ENCODE results near the gene ZNF654.
"Not testable (repeated sequence)": the region's sequence is repeated elsewhere in the genome, so short reads cannot be mapped to it uniquely, and the experiment has no call there.

Gene ZNF654

DNA sequence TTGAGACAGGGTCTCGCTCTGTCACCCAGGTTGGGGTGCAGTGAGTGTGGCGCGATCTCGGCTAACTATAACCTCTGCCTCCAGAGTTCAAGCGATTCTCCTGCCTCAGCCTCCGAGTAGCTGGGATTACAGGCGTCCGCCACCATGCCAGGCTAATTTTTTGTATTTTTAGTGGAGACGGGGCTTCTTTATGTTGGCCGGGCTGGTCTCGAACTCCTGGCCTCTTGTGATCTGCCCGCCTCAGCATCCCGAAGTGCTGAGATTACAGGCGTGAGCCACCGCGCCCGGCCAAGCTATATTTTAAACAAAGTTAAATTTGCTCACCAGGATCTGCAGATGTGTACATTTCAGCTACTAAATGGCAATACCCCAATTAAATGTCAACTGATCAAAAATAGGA, 89.6 kb downstream of the ZNF654 start:
- no peak for DNase-seq

DNA sequence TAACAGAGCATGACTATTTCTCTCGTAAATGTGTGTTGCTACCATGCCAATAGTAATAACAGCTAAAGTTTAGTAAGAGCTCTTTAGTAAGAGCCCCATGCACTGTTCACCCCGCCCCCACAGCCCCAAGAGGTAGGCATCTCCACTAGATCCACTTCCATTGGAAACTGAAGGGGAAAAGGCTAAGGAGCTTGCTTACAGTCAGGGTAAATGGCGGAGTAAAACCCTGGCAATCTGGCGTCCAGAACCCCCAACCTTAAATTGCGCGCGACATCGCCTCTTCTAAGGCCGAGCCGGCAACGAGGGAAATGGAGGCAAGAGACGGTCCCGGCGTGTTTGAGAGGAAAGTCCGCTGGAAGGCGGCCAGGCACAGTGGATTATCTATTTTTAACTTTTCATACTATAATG, 90.0 kb downstream of the ZNF654 start:
- no peak for DNase-seq

DNA sequence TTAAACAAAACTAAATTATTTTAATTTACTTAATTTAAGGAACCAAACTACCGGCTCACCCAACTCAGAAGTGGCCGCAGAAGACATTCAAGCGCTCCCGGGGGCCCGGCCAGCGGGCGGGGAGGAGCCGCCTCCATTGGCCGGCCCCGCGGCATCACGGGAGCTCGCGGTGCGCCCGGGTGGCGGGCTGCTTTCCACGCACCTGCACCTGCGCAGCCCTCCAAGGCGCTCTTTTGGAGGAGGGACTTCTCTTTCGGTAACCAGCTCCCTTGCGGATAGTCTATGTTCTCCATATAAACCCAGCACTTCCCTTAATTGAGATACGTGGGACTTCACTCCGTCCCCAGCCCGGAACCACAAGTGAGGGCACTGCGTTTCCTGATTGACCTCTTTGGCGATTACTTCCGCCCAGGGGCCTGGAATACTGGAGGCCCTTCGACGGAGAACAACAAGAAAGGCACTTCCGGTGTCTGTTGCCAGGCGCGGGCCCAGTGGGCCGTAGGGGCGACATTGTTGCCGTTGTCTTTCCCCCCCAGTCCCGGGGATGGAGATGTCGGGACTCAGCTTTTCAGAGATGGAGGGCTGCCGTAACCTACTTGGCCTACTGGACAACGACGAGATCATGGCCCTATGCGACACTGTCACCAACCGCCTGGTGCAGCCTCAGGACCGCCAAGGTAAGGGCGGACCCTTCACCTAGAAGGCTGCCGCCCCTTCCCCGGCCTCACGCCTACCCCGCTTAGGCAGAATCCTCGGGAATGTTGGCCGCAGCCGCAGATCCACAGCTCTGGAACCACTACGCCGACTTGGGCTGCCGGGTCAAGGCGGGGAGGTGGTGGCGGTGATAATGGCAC, 90.7 kb downstream of the ZNF654 start, which contains the start of gene C3orf38:
Gene C3orf38 (plus strand): TSS at position 451 of the 854 bp plus-strand sequence. CDS start 94 bp downstream, at position 545.
- DNase-seq: peak; percentile 17

DNA sequence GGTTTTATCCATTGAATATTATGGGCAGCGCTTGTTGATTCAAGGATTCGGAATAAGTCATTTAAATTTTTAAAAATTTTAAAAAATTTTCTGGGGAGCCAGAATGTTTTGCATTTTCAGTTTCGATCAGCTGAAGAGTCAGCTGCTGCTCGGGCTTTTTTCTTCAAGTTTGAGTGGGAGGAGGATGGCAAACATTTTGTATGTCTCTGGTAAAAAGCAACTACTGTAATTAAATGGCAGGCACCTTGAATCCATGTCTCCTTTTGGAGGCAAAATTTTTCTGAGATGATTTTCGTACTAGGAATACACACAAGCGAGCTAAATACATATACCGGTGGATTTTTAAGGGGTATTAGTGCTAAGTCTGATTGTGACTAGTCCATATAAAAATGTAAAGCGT, 91.3 kb downstream of the ZNF654 start:
- DNase-seq: no peak

DNA sequence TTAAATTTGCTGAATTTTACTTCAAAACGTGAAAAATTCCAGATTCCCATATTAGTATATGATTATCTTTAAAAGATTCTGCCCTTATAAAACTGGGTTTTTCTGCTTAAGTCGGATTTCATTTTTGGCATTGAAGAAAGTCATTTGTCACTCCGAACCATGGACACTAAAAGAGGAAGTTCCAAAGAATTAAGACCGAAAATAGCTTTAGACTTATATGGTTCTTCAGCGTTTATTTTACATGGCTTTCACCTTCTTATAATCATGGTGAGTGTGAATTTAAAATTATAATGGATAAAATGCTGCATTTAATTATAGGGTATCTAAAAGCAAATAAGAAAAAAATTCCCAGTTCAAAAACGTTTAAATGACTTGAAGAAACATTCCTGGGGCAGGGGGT, 91.8 kb downstream of the ZNF654 start:
- no peak for DNase-seq

DNA sequence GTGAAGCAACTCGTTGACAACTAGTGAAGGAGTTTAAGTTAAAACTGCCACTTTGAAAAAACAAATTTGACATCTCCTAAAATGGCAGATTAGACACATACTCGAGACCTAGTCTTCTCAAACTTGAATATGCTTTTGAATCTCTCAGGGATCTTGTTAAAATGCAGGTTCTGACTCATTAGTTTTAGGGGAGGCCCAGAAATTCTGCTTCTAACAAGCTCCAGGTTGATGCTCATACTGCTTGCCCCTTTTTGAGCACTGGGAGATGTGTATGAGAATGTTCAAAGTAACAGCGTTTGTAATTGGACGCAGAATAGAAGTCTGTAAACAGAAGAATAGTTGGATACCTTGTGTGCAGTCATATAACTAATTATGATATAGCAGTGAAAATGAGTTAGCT, 92.3 kb downstream of the ZNF654 start:
- no peak for DNase-seq

DNA sequence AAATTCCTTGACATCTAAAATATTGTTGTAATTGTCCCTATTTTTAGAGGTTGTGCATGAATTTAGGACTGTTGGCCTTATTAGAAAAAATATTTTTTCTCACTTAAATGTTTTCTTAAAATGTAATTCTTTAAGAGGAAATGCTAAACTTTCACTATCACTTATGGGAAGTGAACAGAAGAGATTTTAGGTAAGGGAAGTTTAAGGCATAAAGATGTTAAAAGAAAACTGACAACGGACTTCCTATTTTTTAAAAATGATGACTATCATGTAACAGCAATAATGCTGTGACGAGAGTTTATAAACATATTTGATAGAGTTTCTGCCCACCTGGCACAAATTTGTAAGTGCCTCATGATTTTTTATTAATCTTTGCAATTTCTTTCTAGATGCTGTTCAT, 93.8 kb downstream of the ZNF654 start:
- DNase-seq: no peak

DNA sequence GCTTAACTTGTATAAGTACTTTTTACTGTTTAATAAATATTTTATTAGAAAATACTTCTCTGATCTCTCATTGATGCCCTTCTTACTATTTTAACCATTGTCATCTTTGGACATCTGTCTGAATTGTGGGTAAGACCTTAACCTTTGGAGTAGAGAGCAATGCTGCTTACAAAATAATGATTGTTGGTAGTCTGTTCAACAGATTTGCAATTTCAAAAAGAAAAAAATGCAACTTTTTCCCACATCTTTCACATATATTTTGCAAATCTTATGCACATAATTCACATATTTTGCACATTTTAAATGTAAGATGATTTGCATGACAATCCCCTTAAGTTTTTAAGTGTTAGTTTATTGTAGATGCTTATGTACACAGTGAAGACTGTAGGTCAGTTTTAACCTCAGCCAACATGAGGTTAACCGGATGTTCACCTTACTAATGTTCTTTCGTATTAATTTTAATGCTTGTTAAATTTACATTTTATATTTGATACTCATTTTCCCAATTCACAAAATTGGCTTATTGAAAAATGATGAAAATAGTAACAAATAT, 107.4 kb downstream of the ZNF654 start:
- no peak for DNase-seq

DNA sequence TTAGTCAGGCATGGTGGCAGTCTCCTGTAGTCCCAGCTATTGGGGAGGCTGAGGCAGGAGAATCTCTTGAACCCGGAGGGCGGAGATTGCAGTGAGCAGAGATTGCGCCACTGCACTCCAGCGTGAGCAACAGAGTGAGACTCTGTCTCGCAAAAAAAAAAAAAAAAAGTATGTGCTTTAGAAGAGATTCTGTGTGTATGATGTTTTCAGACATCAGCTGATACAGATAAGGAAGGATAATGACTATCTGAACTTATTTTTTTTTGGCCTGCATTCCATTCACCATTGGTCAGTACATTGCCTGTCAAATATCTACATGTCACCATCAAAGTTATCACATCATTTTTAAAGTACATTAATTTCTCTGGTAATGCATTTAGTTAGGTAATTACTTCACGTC, 108.1 kb downstream of the ZNF654 start:
- no peak for DNase-seq

DNA sequence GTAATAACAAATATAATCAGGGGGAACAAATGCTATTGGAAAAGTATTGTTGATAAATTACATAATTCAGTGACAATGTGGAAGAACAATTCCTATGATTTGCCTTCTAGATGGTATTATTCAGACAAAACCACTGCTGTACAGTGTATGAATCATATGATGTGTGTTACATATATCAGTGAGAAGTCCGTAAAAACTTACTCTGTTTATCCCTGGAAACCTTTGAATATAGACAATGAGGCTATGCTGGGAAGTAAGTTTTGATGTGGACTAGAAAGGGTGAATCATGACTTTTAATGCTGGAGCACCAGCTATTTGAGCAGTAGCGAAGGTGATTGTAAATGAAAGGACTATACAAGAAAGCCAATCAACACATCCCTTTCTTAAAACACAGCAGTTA, 108.6 kb downstream of the ZNF654 start:
- no peak for DNase-seq

DNA sequence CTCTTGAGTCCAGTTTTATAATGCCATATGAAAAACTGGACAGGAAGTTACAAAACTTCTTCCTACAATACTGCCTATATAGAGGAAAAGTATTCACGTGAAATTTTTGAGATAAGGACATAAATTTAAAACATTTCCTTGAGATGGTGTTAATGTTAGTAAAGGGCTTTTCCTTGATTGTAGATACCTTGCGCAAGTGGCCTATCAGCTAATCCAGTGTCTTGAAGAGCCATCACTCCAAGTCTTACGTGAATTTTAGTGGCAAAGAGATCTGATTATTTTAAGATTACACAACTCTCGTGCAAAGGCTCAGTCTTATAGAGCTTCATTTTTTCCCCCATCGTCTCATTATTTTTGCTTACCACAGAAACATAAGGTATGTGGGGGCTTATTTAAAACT, 109.1 kb downstream of the ZNF654 start:
- no peak for DNase-seq

DNA sequence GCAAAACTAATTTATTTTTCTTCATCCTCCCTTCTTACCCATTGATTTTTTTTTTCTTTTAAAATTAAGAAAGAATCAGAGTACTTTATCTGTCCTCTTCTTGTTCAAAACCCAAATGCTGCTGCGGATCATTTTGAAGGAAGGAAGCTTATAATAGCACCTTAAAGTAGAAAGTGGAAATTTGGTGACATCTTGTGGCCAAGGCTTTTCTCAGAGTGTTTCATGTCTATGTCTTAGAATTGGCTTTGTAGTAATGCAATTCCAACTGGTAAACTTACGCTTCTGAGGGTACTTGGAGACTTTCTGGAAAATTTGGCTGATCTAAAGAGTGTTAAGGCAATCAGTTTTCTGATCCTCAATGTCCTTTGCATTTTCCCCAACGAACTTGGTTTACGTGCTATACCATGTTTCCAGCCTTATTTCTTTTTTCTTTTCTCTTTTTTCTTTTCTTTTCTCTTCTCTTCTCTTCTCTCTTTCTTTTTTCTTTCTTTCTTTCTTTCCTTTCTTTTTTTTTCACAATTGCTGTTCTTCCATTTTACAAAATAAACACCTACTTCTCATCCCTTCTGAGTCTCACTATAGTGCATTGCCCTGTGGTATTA, 121.4 kb downstream of the ZNF654 start:
- no peak for DNase-seq

DNA sequence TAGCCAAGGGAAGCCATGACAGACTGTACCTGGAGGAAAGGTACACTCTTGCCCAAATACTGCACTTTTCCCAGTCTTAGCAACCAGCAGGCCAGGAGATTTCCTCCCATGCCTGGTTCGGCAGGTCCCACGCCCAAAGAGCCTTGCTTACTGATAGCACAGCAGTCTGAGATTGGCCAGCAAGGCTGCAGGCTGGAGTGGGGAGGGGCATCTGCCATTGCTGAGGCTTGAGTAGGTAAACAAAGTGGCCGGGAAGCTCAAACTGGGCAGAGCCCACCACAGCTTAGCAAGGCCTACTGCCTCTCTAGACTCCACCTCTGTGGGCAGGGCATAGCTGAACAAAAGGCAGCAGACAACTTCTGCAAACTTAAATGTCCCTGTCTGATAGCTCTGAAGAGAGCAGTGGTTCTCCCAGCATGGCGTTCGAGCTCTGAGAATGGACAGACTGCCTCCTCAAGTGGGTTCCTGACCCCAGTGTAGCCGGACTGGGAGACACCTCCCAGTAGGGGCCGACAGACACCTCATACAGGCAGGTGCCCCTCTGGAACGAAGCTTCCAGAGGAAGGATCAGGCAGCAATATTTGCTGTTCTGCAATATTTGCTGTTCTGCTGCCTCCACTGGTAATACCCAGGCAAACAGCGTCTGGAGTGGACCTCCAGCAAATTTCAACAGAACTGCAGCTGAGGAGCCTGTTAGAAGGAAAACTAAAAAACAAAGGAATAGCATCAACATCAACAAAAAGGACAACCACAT, 123.3 kb downstream of the ZNF654 start:
- DNase-seq: not testable (repeated sequence)

DNA sequence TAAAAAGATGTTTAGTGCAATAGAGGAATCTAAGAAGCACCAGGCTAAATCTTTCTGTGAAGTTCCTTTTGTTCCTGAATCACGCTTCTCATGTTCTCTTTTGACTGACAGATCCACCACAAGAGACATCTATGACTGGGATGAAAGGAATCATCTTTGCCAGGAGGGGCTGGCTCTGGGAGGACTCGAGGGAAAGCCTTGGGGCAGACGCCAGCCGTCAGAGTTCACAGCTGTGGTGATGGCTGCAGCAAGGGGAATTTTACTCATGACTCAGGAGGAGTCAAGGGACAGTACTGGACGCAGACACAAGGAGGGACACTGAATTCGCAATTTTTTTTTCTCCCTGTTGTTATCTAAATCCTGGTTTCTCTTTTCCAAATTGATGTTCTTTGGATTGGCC, 129.4 kb downstream of the ZNF654 start:
- DNase-seq: no peak

DNA sequence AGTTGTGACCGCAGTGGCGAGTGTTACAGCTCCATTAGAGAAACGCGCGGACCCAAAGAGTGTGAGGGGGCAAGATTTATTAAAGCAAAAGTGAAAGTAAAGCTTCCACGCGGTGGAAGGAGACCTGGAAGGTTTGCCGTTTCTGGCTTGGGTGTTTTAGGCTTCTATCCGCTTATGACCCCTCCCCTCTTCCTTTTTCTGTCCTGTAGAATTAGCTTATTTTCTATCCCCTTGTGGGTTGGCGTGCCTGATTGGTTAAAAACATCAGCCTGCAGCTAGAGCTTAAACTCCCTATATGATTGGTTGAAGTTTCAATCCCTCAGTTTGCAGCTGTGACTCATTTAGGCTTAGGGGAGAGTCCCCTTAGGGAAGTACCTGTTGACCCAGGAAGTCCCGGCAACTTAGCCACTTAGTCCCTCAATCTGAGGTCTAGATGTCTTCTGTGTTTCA, 130.3 kb downstream of the ZNF654 start:
- no peak for DNase-seq

DNA sequence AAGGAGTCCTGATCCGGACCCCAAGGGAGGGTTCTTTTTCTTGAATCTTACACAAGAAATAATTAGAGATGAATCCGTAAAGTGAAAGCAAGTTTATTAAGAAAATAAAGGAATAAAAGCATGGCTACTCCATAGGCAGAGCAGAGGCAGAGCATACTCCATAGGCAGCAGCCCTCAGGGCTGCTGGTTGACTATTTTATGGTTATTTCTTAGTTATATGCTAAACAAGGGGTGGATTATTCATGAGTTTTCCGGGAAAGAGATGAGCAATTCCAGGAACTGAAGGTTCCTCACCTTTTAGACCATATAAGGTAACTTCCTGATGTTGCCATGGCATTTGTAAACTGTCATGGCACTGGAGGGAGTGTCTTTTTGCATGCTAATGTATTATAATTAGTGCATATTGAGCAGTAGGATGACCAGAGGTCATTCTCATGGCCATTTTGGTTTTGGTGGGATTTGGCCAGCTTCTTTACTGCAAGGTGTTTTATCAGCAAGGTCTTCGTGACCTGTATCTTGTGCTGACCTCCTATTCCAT, 132.9 kb downstream of the ZNF654 start:
- no peak for DNase-seq

DNA sequence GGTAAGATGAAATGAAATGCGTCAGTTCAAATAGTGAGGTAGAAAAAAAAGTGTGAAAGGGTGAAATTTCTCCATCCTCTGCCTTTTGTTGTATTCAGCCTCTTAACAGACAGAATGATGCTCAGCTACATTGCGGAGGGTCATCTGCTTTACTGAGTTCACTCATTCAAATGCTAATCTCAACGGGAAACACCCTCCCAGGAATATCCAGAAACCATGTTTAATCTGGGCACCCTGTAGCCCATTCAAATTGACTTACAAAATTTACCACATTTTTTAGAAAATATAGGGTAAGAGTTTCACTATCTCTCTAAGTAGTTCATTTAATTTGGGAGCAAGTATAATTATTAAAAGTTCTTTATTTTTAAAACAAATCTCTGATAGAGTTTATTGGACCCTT, 133.6 kb downstream of the ZNF654 start:
- no peak for DNase-seq
